Panc1 (cell line): ENCODE results near the gene MPI.

Experiments used
- CTCF ChIP-seq: fragments of 450-650 bp; IDR thresholded peaks from 2 replicates; pipeline ENCODE4 v1.5.1; 2017; ENCODE audit warnings: mild to moderate bottlenecking
- POLR2AphosphoS5 ChIP-seq: IDR thresholded peaks from 2 replicates; pipeline ENCODE4 v1.6.1; 2012; ENCODE audit warnings: mild to moderate bottlenecking, low read depth, low read length, moderate library complexity
- SIN3A ChIP-seq: IDR thresholded peaks from 2 replicates; pipeline ENCODE4 v1.6.1; 2012; ENCODE audit warnings: low read depth, mild to moderate bottlenecking, low read length, moderate library complexity, borderline replicate concordance; ENCODE audit not compliant: insufficient read depth
- TF ChIP-seq, protein P1 (sequence below), 2 experiments: IDR thresholded peaks; 2 replicates each; pipeline ENCODE4 v1.6.1; 2011 to 2012; ENCODE audit warnings: low read depth in 2 of 2, control low read depth in 1 of 2, low read length in 1 of 2, mild to moderate bottlenecking in 1 of 2, moderate library complexity in 1 of 2; ENCODE audit not compliant: insufficient read depth in 1 of 2

- TF ChIP-seq SIN3A (no peak), CTCF (no peak), POLR2AphosphoS5 (no peak)
- TF ChIP-seq, protein P1, sequence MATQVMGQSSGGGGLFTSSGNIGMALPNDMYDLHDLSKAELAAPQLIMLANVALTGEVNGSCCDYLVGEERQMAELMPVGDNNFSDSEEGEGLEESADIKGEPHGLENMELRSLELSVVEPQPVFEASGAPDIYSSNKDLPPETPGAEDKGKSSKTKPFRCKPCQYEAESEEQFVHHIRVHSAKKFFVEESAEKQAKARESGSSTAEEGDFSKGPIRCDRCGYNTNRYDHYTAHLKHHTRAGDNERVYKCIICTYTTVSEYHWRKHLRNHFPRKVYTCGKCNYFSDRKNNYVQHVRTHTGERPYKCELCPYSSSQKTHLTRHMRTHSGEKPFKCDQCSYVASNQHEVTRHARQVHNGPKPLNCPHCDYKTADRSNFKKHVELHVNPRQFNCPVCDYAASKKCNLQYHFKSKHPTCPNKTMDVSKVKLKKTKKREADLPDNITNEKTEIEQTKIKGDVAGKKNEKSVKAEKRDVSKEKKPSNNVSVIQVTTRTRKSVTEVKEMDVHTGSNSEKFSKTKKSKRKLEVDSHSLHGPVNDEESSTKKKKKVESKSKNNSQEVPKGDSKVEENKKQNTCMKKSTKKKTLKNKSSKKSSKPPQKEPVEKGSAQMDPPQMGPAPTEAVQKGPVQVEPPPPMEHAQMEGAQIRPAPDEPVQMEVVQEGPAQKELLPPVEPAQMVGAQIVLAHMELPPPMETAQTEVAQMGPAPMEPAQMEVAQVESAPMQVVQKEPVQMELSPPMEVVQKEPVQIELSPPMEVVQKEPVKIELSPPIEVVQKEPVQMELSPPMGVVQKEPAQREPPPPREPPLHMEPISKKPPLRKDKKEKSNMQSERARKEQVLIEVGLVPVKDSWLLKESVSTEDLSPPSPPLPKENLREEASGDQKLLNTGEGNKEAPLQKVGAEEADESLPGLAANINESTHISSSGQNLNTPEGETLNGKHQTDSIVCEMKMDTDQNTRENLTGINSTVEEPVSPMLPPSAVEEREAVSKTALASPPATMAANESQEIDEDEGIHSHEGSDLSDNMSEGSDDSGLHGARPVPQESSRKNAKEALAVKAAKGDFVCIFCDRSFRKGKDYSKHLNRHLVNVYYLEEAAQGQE (IDR thresholded peaks at IDR 0.05; ENCODE audit: insufficient read depth in 1 of 2, low read depth in 2 of 2, low read length in 1 of 2), result no peak
Observed at GRCh38 chr15:74872702-74873035, 17.2 kb upstream of the MPI start.
